Measurements from ENCODE around the gene CACNA1E. TPM values are rescaled to one million over a fixed set of nuclear protein-coding genes. Genes with fewer than 3 reads are reported as not detected.

Gene CACNA1E
- total RNA-seq, 1 donor: not detected

GRCh38 chr1:181513786-181514297 is 30.5 kb downstream of the CACNA1E start:
- DNase-seq (ENCODE audit: low read depth): no peak
- no peak overlapping the region for H3K4me3 ChIP-seq (ENCODE audit: low read depth, low read length)

GRCh38 chr1:181514298-181515290 is 31.3 kb downstream of the CACNA1E start:
- no peak for TF ChIP-seq CTCF (IDR thresholded peaks at IDR 0.05; ENCODE audit: insufficient read depth, low read length)
- DNase-seq (ENCODE audit: low read depth): no peak
- H3K4me3 ChIP-seq (ENCODE audit: low read depth, low read length): no peak overlapping the region

More at GRCh38 chr1:181513786-181514297, 30.5 kb downstream of the CACNA1E start:
- no peak for TF ChIP-seq CTCF (IDR thresholded peaks at IDR 0.05; ENCODE audit: insufficient read depth, low read length)

- no peak for TF ChIP-seq CTCF (IDR thresholded peaks at IDR 0.05; ENCODE audit: insufficient read depth, low read length)
Observed at GRCh38 chr1:181516706-181517105, 33.4 kb downstream of the CACNA1E start.

GRCh38 chr1:181517181-181517875 is 34.0 kb downstream of the CACNA1E start:
- TF ChIP-seq CTCF (IDR thresholded peaks at IDR 0.05; ENCODE audit: insufficient read depth, low read length): no peak

More at GRCh38 chr1:181516706-181517105, 33.4 kb downstream of the CACNA1E start:
- no peak overlapping the region for H3K4me3 ChIP-seq (ENCODE audit: low read depth, low read length)
- no peak for DNase-seq (ENCODE audit: low read depth)

GRCh38 chr1:181518152-181518551 is 34.8 kb downstream of the CACNA1E start:
- no peak for DNase-seq (ENCODE audit: low read depth)
- no peak for TF ChIP-seq CTCF (IDR thresholded peaks at IDR 0.05; ENCODE audit: insufficient read depth, low read length)
- no peak overlapping the region for H3K4me3 ChIP-seq (ENCODE audit: low read depth, low read length)

More at GRCh38 chr1:181517181-181517875, 34.0 kb downstream of the CACNA1E start:
- no peak for DNase-seq (ENCODE audit: low read depth)
- H3K4me3 ChIP-seq (ENCODE audit: low read depth, low read length): no peak overlapping the region

GRCh38 chr1:181522864-181523263 is 39.5 kb downstream of the CACNA1E start:
- TF ChIP-seq CTCF (IDR thresholded peaks at IDR 0.05; ENCODE audit: insufficient read depth, low read length): no peak
- no peak overlapping the region for H3K4me3 ChIP-seq (ENCODE audit: low read depth, low read length)
- no peak for DNase-seq (ENCODE audit: low read depth)

Data from fibroblast of the aortic adventitia (primary cell).